WTC11 (cell line): Measurements from ENCODE around the gene HAGHL. TPM values are rescaled to one million over a fixed set of nuclear protein-coding genes. Genes with fewer than 3 reads are reported as not detected.
A peak's percentile ranks its signal among the peaks of the same experiment; 100 is the strongest.

Source experiments
- ATAC-seq: fragments of 200-7000 bp; cut with Tn5 transposase; 2 replicates; pipeline ENCODE4 v1.10.0; 2021; ENCODE audit warnings: mild to moderate bottlenecking, moderate library complexity
- CTCF ChIA-PET: fragments of 300-600 bp; sonication (Branson Sonifier 250); formaldehyde crosslinking; loops from one replicate; lab custom pipeline; 2021; ENCODE audit warnings: antibody characterized with exemption; lab: Charles Lee
- POLR2A ChIA-PET: fragments of 350-600 bp; sonication (Branson Sonifier 250); formaldehyde crosslinking; loops from one replicate; lab custom pipeline; 2021; ENCODE audit warnings: antibody characterized with exemption; lab: Charles Lee
- DNase-seq: peaks from one replicate; pipeline ENCODE4 v3.0.0; 2021; ENCODE audit warnings: low spot score
- H3K27ac Mint-ChIP-seq: 2 replicates; pipeline ENCODE4 v1.8.0; 2021; ENCODE audit warnings: mixed read lengths
- H3K27me3 Mint-ChIP-seq: 2 replicates; pipeline ENCODE4 v1.8.0; 2021; ENCODE audit warnings: low read depth, mild to moderate bottlenecking, moderate library complexity, mixed read lengths
- H3K36me3 Mint-ChIP-seq: 2 replicates; pipeline ENCODE4 v1.8.0; 2021; ENCODE audit warnings: mixed read lengths
- H3K4me1 Mint-ChIP-seq: 2 replicates; pipeline ENCODE4 v1.8.0; 2022; ENCODE audit warnings: mixed read lengths
- H3K4me3 Mint-ChIP-seq: 2 replicates; pipeline ENCODE4 v1.8.0; 2021; ENCODE audit warnings: mild to moderate bottlenecking, moderate library complexity, mixed read lengths
- H3K9me3 Mint-ChIP-seq: 2 replicates; pipeline ENCODE4 v1.8.0; 2021; ENCODE audit warnings: mixed read lengths
- CTCF ChIP-seq: fragments of 200-600 bp; IDR thresholded peaks from 2 replicates; pipeline ENCODE4 v1.8.0; 2022; ENCODE audit warnings: antibody characterized with exemption
- EMX1 ChIP-seq: fragments of 250-450 bp; sonication (Bioruptor Pico); IDR thresholded peaks from 2 replicates; pipeline ENCODE4 v1.8.0; 2021; ENCODE audit warnings: mild to moderate bottlenecking
- FOXP1 ChIP-seq: sonication (generic); formaldehyde crosslinking; IDR thresholded peaks from 2 replicates; pipeline ENCODE4 v1.8.0; 2022; ENCODE audit warnings: missing genetic modification reagents, mild to moderate bottlenecking, moderate library complexity, borderline replicate concordance
- GABPB1 ChIP-seq: sonication (generic); formaldehyde crosslinking; IDR thresholded peaks from 2 replicates; pipeline ENCODE4 v1.8.1; 2023; ENCODE audit warnings: mild to moderate bottlenecking, missing genetic modification reagents
- GTF2I ChIP-seq: fragments of 250-450 bp; sonication (Bioruptor Pico); conservative IDR thresholded peaks from 2 replicates; pipeline ENCODE4 v1.4.0; 2021; ENCODE audit warnings: mild to moderate bottlenecking
- HMGA2 ChIP-seq: fragments of 250-450 bp; sonication (Bioruptor Pico); IDR thresholded peaks from 2 replicates; pipeline ENCODE4 v1.4.0; 2021; ENCODE audit warnings: mild to moderate bottlenecking, moderate library complexity
- IRF2 ChIP-seq: sonication (generic); formaldehyde crosslinking; IDR thresholded peaks from 2 replicates; pipeline ENCODE4 v1.8.0; 2022; ENCODE audit warnings: low read depth, missing genetic modification reagents, borderline replicate concordance
- KAT7 ChIP-seq: sonication (generic); formaldehyde crosslinking; IDR thresholded peaks from 2 replicates; pipeline ENCODE4 v1.8.1; 2023; ENCODE audit warnings: missing genetic modification reagents, mild to moderate bottlenecking, borderline replicate concordance
- MAX ChIP-seq: sonication (generic); formaldehyde crosslinking; IDR thresholded peaks from 2 replicates; pipeline ENCODE4 v1.8.0; 2022; ENCODE audit warnings: mild to moderate bottlenecking, missing genetic modification reagents
- NFE2L1 ChIP-seq: sonication (generic); formaldehyde crosslinking; IDR thresholded peaks from 2 replicates; pipeline ENCODE4 v1.8.1; 2023; ENCODE audit warnings: missing genetic modification reagents
- NFYB ChIP-seq: sonication (generic); formaldehyde crosslinking; conservative IDR thresholded peaks from 2 replicates; pipeline ENCODE4 v1.8.0; 2022; ENCODE audit warnings: low read depth, missing genetic modification reagents
- OVOL2 ChIP-seq: fragments of 250-450 bp; sonication (Bioruptor Pico); IDR thresholded peaks from 2 replicates; pipeline ENCODE4 v1.9.0; 2021; ENCODE audit warnings: mild to moderate bottlenecking, borderline replicate concordance
- RELA ChIP-seq: sonication (generic); formaldehyde crosslinking; IDR thresholded peaks from 2 replicates; pipeline ENCODE4 v1.8.1; 2022; ENCODE audit warnings: missing genetic modification reagents, mild to moderate bottlenecking, borderline replicate concordance
- SMAD4 ChIP-seq: sonication (generic); formaldehyde crosslinking; IDR thresholded peaks from 2 replicates; pipeline ENCODE4 v1.8.0; 2022; ENCODE audit warnings: mild to moderate bottlenecking, missing genetic modification reagents
- TEAD4 ChIP-seq: sonication (generic); formaldehyde crosslinking; IDR thresholded peaks from 2 replicates; pipeline ENCODE4 v1.8.0; 2022; ENCODE audit warnings: mild to moderate bottlenecking, missing genetic modification reagents
- ZNF121 ChIP-seq: sonication (generic); formaldehyde crosslinking; IDR thresholded peaks from 2 replicates; pipeline ENCODE4 v1.8.0; 2023; ENCODE audit warnings: missing genetic modification reagents
- ZNF232 ChIP-seq: sonication (generic); formaldehyde crosslinking; IDR thresholded peaks from 2 replicates; pipeline ENCODE4 v1.8.0; 2022; ENCODE audit warnings: mild to moderate bottlenecking, missing genetic modification reagents
- ZNF512 ChIP-seq: sonication (generic); formaldehyde crosslinking; IDR thresholded peaks from 2 replicates; pipeline ENCODE4 v1.8.1; 2022; ENCODE audit warnings: missing genetic modification reagents, borderline replicate concordance
- total RNA-seq: library from RNA; stranded (reverse); gene quantifications from 3 replicates; pipeline ENCODE4 v1.2.3, GENCODE V29; 2021
- TF ChIP-seq, protein P1 (sequence below): fragments of 250-450 bp; sonication (Bioruptor Pico); IDR thresholded peaks from 2 replicates; pipeline ENCODE4 v2.1.2; 2022; ENCODE audit warnings: mild to moderate bottlenecking, moderate library complexity
- TF ChIP-seq, protein P2 (sequence below): sonication (generic); formaldehyde crosslinking; IDR thresholded peaks from 2 replicates; pipeline ENCODE4 v1.8.1; 2022; ENCODE audit warnings: low read depth, missing genetic modification reagents, borderline replicate concordance
- TF ChIP-seq, protein P3 (sequence below): sonication (generic); formaldehyde crosslinking; IDR thresholded peaks from 2 replicates; pipeline ENCODE4 v1.8.1; 2023; ENCODE audit warnings: mild to moderate bottlenecking, missing genetic modification reagents
- TF ChIP-seq, protein P4 (sequence below): sonication (generic); formaldehyde crosslinking; IDR thresholded peaks from 2 replicates; pipeline ENCODE4 v1.8.1; 2023; ENCODE audit warnings: mild to moderate bottlenecking, missing genetic modification reagents, moderate library complexity

Gene HAGHL
- total RNA-seq, 1 experiment from 2014 or later = 41.7 TPM

- H3K27me3 Mint-ChIP-seq = no peaks in the 10 kb centered on the region
- no peak overlapping the region for H3K27ac Mint-ChIP-seq
- no peaks in the 10 kb centered on the region for H3K4me1 Mint-ChIP-seq
Observed at GRCh38 chr16:767743-768235, 40.9 kb downstream of the HAGHL start.

GRCh38 chr16:768428-768827 lies 41.5 kb downstream of the HAGHL start:
- Mint-ChIP-seq H3K36me3 (no peaks in the 10 kb centered on the region), H3K9me3 (no peaks in the 10 kb centered on the region), H3K4me3 (no peak overlapping the region), H3K4me1 (no peaks in the 10 kb centered on the region), H3K27me3 (no peaks in the 10 kb centered on the region), H3K27ac (no peak overlapping the region)
- DNase-seq = no peak
- CTCF ChIA-PET = no interaction called here
- POLR2A ChIA-PET = no interaction called here
- peak; percentile 21; the same call in 1 of the 2 replicates for ATAC-seq
- TF ChIP-seq FOXP1 (CRISPR knock-in tag) = no peak
- TF ChIP-seq RELA (CRISPR knock-in tag) = no peak
- TF ChIP-seq KAT7 = no peak
- TF ChIP-seq ZNF121 = no peak
- TF ChIP-seq EMX1 = no peak
- no peak for TF ChIP-seq SMAD4
- TF ChIP-seq, protein P1, sequence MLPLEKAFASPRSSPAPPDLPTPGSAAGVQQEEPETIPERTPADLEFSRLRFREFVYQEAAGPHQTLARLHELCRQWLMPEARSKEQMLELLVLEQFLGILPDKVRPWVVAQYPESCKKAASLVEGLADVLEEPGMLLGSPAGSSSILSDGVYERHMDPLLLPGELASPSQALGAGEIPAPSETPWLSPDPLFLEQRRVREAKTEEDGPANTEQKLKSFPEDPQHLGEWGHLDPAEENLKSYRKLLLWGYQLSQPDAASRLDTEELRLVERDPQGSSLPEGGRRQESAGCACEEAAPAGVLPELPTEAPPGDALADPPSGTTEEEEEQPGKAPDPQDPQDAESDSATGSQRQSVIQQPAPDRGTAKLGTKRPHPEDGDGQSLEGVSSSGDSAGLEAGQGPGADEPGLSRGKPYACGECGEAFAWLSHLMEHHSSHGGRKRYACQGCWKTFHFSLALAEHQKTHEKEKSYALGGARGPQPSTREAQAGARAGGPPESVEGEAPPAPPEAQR (CRISPR knock-in tag) = no peak
- TF ChIP-seq GTF2I = no peak
- TF ChIP-seq CTCF = no peak
- no peak for TF ChIP-seq OVOL2
- TF ChIP-seq NFE2L1 (CRISPR knock-in tag) = no peak

More at GRCh38 chr16:767743-768235, 40.9 kb downstream of the HAGHL start:
- H3K4me3 Mint-ChIP-seq = no peak overlapping the region
- DNase-seq (no peak), ATAC-seq (peak; percentile 16)
- ChIA-PET CTCF (no interaction called here), POLR2A (no interaction called here)
- TF ChIP-seq IRF2 (no peak), ZNF512 (no peak), RELA (CRISPR knock-in tag) (no peak), NFYB (CRISPR knock-in tag) (no peak), TEAD4 (CRISPR knock-in tag) (no peak), ZNF232 (no peak), MAX (CRISPR knock-in tag) (no peak)
- TF ChIP-seq, protein P2, sequence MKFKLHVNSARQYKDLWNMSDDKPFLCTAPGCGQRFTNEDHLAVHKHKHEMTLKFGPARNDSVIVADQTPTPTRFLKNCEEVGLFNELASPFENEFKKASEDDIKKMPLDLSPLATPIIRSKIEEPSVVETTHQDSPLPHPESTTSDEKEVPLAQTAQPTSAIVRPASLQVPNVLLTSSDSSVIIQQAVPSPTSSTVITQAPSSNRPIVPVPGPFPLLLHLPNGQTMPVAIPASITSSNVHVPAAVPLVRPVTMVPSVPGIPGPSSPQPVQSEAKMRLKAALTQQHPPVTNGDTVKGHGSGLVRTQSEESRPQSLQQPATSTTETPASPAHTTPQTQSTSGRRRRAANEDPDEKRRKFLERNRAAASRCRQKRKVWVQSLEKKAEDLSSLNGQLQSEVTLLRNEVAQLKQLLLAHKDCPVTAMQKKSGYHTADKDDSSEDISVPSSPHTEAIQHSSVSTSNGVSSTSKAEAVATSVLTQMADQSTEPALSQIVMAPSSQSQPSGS (CRISPR knock-in tag) = no peak
- no peaks in the 10 kb centered on the region for H3K36me3 Mint-ChIP-seq
- no peaks in the 10 kb centered on the region for H3K9me3 Mint-ChIP-seq

DNA sequence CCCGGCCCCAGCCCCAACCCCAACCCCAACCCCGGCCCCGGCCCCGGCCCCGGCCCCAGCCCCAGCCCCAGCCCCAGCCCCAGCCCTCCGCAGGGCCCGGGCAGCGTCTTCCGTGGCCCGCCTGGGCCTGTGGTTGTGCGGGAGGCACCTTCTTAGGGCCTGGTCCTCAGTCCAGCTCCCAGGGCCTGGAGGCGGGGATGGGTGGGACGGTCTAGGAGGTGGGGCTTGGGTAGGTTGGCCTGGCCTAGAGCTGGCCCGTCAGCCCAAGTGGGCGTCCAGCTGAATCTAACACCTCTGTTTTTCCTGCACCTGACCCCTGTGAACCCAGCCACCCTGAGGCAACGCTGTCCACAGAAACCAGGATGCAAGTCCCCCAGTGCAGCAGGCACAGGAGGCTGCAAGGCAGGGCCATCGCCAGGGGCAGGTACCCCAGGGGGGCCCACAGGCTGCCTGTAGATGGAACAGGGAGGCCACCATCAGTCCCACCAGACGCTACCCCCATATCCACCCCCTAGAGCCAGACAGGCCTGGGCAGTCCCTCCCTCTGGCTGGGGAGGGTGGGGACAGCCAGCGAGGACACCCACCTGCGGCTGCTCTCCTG lies 42.4 kb downstream of the HAGHL start:
- Mint-ChIP-seq H3K27ac (no peak overlapping the region), H3K4me1 (no peaks in the 10 kb centered on the region), H3K27me3 (no peaks in the 10 kb centered on the region), H3K9me3 (no peaks in the 10 kb centered on the region), H3K4me3 (no peak overlapping the region), H3K36me3 (no peaks in the 10 kb centered on the region)
- DNase-seq (no peak), ATAC-seq (no peak)
- CTCF ChIA-PET = no interaction called here
- POLR2A ChIA-PET = no interaction called here
- TF ChIP-seq HMGA2 (no peak), NFYB (CRISPR knock-in tag) (no peak), GABPB1 (CRISPR knock-in tag) (no peak), RELA (CRISPR knock-in tag) (no peak), ZNF232 (no peak)
- TF ChIP-seq, protein P3, sequence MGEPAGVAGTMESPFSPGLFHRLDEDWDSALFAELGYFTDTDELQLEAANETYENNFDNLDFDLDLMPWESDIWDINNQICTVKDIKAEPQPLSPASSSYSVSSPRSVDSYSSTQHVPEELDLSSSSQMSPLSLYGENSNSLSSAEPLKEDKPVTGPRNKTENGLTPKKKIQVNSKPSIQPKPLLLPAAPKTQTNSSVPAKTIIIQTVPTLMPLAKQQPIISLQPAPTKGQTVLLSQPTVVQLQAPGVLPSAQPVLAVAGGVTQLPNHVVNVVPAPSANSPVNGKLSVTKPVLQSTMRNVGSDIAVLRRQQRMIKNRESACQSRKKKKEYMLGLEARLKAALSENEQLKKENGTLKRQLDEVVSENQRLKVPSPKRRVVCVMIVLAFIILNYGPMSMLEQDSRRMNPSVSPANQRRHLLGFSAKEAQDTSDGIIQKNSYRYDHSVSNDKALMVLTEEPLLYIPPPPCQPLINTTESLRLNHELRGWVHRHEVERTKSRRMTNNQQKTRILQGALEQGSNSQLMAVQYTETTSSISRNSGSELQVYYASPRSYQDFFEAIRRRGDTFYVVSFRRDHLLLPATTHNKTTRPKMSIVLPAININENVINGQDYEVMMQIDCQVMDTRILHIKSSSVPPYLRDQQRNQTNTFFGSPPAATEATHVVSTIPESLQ (CRISPR knock-in tag) = no peak
- TF ChIP-seq, protein P2 (CRISPR knock-in tag) = no peak
- TF ChIP-seq, protein P4, sequence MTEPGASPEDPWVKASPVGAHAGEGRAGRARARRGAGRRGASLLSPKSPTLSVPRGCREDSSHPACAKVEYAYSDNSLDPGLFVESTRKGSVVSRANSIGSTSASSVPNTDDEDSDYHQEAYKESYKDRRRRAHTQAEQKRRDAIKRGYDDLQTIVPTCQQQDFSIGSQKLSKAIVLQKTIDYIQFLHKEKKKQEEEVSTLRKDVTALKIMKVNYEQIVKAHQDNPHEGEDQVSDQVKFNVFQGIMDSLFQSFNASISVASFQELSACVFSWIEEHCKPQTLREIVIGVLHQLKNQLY (CRISPR knock-in tag) = no peak
